Stimulated activated CD8-positive, alpha-beta memory T cell treated with anti-CD3 and anti-CD28 coated beads, Interleukin-2, amount 100 ng/mL, for 1 hour (primary cell): Measurements from ENCODE around the gene MYO7B.

Experiments used
- DNase-seq, 2 donors: peaks; one replicate each; pipeline ENCODE4 v3.0.0-alpha.2; 2020; ENCODE audit warnings: low read depth in 2 of 2

The MYO7B gene

DNA sequence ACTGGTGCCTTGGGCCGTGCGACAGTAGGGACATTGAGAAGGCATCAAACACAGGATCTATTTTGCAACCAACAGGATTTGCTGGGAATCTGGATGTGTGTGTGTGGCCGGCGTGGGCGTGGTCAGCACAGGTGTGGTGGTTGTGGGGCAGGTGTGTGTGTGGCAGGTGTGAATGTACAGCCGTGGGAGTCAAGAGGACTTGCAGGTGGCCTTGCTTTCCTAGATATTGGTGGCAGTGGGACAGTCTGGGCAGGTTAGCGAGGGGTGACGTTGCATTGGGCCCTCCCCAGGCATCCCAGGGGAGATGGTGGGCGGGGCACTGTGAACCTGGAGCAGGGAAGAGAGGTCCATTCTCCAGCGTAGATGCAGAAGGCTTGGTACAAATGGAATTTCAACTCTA, 143.0 kb downstream of the MYO7B start:
- no peak for DNase-seq

DNA sequence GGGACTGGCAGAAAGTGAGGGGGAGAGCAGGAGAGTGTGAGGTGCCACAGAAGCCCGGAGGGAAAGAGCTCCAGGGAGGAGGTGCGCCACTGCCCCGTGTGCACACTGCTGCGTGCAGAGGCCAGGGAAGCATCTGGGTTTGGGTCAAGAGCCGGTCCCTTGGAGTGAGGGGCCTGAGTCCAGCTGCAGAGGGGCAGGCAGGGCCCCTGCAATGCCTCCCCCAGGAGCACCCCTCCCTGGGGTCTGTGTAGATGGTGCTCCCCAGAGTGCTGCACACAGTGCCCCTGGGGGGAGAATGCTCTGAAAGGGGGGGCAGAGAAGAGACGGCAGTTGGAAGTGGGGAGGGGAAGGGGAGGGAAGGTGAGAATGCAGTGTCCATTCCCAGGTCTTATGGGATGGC, 143.5 kb downstream of the MYO7B start:
- no peak for DNase-seq

DNA sequence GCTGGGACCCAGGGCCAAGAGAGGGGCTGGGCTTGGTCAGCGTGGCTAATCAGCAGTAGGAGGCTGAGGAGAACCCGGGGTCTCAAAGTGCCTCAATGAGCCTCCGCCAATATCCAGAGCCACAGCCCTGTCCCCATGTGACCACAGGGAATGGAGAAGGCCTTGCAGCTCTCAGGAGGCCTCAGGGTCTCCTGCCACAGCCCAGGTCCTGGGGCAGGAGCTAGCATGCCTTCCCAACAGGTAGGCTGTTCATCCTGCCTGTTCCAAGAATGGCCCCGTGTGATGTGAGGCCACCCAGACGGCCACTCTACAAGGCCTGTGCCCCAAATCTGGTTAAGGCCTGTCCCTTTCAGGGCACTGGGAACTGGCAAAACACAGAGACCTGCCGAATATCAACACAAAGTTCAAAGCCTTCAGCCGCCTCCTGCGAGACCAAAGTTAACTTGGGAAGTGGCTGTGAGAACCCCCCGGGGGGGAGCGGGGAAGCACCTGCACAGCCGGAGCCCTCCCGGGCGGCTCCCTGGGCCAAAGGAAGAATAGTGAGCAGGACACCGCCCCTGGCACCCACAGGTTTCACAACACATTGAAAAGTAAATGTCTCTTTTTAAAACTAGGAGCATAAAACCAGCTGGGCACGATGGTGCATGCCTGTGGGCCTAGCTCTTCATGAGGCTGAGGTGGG, 144.3 kb downstream of the MYO7B start:
- DNase-seq, result no peak

DNA sequence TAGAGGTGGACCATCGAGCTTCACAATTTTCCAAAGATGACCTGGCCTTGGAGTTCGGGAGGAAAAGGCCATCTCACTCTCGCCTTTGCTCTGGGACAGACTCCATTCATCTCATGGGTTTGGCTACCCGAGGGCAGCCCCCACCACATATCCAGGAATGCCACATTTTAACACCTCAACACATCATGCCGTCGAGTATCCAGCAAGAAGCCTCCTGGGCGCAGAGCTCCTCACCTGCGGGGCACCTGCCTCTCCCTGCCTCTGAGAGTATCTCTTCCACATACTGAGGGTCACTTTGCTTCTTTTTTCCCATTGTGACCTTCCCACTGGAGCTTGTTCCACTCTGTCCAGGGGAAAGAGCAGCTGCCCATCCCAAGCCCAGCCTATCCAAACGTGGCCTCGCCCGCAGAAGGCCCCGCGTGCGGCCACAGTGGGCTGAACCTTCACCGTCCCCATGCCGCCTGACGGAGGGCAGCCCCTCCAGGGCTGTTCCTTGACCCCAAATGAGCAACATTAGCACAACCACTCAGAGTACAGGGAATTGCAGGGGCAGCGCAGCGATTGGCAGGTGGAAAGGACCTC, 145.3 kb downstream of the MYO7B start:
- no peak for DNase-seq

DNA sequence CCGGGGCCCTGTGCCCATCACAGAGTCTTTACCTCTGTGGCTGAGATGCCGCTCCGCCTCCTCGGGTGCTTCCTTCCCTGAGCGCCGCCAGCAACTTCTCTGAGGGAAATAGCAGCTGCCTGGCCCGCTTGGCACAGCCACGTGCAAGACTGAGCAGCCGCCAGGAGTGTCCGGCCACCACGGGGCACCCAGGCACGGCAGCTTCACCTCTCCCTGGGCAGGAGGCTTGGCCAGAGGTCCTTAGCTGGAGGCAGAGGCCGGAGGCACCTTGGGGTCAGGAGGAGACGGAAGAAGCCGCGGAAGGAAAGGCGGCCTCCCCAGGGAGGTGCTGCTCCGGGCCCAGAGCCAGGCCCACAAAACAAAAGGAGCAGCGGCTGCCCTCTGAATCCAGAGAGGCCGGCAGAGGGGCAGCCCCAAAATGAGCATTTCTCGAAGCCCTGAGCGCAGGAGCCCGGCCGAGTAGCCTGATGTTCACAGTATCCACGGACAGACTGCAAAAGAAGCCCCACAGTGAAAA, 145.9 kb downstream of the MYO7B start:
- DNase-seq, result no peak

DNA sequence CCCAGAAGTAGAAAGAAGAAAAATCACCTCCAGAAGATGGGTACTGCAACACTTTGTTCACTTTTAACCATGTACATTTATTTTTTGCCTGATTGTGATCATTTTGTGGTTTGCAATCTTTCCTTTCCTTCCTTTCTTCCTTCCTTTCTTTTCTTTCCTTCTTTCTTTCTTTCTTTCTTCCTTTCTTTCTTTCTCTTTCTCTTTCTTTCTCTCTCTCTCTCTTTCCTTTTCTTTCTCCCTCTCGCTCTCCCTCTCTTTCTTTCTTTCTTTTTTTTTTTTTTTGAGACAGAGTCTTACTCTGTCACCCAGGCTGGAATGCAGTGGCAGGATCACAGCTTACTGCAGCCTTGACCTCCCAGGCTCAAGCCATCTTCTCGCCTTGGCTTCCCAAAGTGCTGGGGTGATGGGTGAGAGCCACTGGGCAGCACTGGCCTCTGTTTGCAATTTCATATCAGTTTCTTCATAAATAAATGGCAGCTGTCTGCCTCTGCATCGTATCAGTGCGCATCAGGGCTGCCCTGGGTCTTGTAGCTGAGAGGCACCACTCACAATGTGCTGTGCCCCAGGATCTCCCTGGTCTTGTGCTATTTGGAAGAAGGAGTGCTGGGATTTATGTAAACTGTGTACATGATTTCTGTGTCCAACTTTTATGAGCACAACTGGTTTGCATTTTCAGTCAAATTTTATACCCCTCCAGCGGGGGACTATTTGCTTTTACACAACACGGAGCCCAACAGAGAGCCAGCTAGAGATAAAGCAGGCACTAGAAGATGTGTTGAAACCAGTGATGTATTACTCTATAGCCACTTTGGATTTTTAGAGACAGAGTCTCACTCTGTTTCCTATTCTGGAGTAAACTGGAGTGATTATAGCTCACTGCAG, 146.7 kb downstream of the MYO7B start:
- DNase-seq, result no peak

DNA sequence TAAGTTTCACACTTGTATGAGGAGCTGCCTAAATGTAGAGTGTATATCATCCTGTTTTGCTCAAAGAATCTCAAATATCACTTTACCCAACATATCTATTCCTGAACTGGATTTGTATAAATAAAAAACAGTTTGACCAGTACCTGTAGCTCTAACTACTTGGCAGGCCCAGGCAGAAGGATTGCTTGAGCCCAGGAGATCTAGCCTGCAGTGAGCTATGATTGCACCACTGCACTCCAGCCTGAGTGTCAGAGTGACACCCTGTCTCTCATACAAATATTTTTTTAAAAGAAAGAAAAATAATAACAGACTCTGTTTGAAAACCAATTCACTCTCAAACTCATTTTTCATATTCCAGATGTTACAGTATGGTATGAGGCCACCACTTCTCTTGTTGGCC, 147.6 kb downstream of the MYO7B start:
- DNase-seq, result no peak

DNA sequence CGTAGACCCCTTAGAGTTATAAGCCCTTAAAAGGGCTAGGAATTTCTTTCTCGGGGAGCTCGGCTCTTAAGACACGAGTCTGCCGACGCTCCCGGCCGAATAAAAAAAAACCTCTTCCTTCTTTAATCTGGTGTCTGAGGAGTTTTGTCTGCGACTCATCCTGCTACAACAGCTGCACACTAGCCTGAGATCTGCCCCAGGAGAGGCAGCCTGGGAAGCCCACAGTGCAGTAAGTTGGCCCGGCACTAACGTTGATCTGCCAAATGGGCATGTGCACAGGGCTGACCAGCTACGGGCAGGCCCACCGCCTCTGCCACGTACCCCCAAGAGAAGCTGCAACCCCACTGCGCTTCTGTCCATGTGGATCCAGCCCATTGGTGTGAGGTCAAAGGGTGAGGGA, 148.3 kb downstream of the MYO7B start:
- no peak for DNase-seq

DNA sequence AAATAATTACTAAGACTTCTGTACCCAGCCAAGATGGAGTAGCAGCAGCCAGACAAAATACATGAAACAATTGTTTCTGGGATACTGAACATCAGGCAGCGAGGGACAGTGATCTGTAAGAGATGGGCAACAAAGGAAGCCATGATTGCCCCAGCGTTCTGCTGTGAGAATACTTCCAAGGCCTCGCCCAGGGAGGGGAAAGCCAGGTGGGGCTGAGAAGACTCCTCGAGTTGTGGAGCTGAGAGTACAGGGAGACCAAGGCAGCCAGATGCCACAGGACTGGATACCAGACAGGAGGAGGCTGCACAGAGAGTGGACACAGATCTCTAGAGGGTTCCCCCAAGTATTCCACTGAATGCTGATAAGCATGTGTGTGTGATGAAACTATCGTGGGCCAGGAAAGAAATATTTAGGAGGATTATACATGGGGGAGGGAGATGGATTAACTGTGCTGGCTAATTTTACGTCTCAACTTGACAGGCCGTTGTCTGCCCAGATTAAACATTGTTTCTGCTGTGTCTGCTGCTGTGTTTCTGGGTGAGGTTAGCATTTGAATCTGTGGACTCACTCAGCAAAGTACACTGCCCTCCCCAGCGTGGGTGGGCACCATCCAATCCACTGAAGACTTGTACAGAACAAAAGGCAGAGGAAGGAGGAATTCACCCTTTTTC, 150.1 kb downstream of the MYO7B start:
- no peak for DNase-seq
